ENCODE measurements around the gene ANKRD53. TPM values are rescaled to one million over a fixed set of nuclear protein-coding genes. Genes with fewer than 3 reads are reported as not detected.

The ANKRD53 gene
- total and polyA plus RNA-seq, 2 donors (not counting 3 experiments of a cell fraction or from before 2014, with no cell fraction given) = 1.3 to 1.4 TPM

- ChIA-PET POLR2A (no interaction called here), CTCF (interaction anchor here (1.1 to 2.0 kb wide), 2 partner anchors 10 to 46 kb away, joined by 3 to 18 read pairs; no protein-coding TSS in a partner anchor)
- Histone ChIP-seq H3K4me1 (ENCODE audit: control insufficient read depth, extremely low read depth, insufficient read depth, low read length) (peaks cover 3% of the 10 kb centered on the region), H3K36me3 (ENCODE audit: control insufficient read depth in 2 of 2, extremely low read depth in 1 of 2, insufficient read depth in 2 of 2, low read length in 2 of 2) (no peaks in the 10 kb centered on the region), H3K9ac (replicated peaks; ENCODE audit: extremely low read depth, insufficient read depth, low read length) (no peak overlapping the region), H3K27ac (ENCODE audit: insufficient read depth, low read depth, low read length) (no peak overlapping the region), H3K9me1 (replicated peaks; ENCODE audit: control insufficient read depth, extremely low read depth, insufficient read depth, low read length) (no peaks in the 10 kb centered on the region), H2AFZ (ENCODE audit: low read depth, low read length) (no peak overlapping the region), H3K4me3 (replicated peaks in 1 of 3; ENCODE audit: insufficient read depth in 1 of 3, low read depth in 1 of 3, low read length in 3 of 3) (no peak overlapping the region), H3K79me2 (ENCODE audit: control insufficient read depth, insufficient read depth, low read length) (no peaks in the 10 kb centered on the region), H3K9me3 (replicated peaks; ENCODE audit: control insufficient read depth, insufficient read depth, low read length) (no peaks in the 10 kb centered on the region), H3K27me3 (ENCODE audit: control insufficient read depth in 2 of 2, insufficient read depth in 2 of 2, low read length in 2 of 2) (peaks cover 24 to 34% of the 10 kb centered on the region in 2 experiments), H4K20me1 (replicated peaks; ENCODE audit: control insufficient read depth, extremely low read depth, insufficient read depth, low read length) (no peaks in the 10 kb centered on the region), H3K4me2 (ENCODE audit: insufficient read depth, low read length) (no peak overlapping the region)
- no TSS peak for BruUV-seq (replicated peaks)
- FAIRE-seq (no peak), DNase-seq (ENCODE audit: low read depth, low spot score) (no peak)
- dilution Hi-C loops (cut with MboI; ENCODE audit: extremely low pct_ligation_motif_present, low sequenced_read_pairs) = no loop called here
- TF ChIP-seq JUN (IDR thresholded peaks at IDR 0.05; ENCODE audit: borderline replicate concordance, insufficient read depth, insufficient read length, low read depth) = no peak
- TF ChIP-seq EZH2 (IDR thresholded peaks at IDR 0.05; ENCODE audit: borderline replicate concordance, low read depth, low read length, severe bottlenecking) = no peak
- no peak for TF ChIP-seq FOS (IDR thresholded peaks at IDR 0.05; ENCODE audit: borderline replicate concordance, insufficient read depth, low read length)
- no peak for TF ChIP-seq MYC (IDR thresholded peaks at IDR 0.05; ENCODE audit: low read depth, low read length)
- no peak for TF ChIP-seq POLR2A (IDR thresholded peaks at IDR 0.05; ENCODE audit: low read depth, low read length)
- no peak for TF ChIP-seq MAX (IDR thresholded peaks at IDR 0.05; ENCODE audit: insufficient read depth, insufficient read length)
- no peak for TF ChIP-seq GATA2 (IDR thresholded peaks at IDR 0.05; ENCODE audit: insufficient read depth, insufficient read length, low read depth, low read length)
- no peak for TF ChIP-seq POLR2AphosphoS5 (IDR thresholded peaks at IDR 0.05; ENCODE audit: insufficient read depth, low read depth, low read length)
- no peak for TF ChIP-seq CTCF (IDR thresholded peaks at IDR 0.05; ENCODE audit: extremely low read depth in 1 of 2, insufficient read depth in 1 of 2, low read depth in 1 of 2, low read length in 2 of 2)
- intact Hi-C loops (cut with micrococcal nuclease) = no loop called here
Observed at GRCh38 chr2:70954886-70955285, 23.5 kb upstream of the ANKRD53 start.

All from endothelial cell of umbilical vein (primary cell).